ENCODE measurements around the gene CACNB4. TPM values are rescaled to one million over a fixed set of nuclear protein-coding genes. Genes with fewer than 3 reads are reported as not detected.
A peak's percentile ranks its signal among the peaks of the same experiment; 100 is the strongest.
"Not testable (repeated sequence)": the region's sequence is repeated elsewhere in the genome, so short reads cannot be mapped to it uniquely, and the experiment has no call there.

Gene CACNB4
- total RNA-seq, 3 donors from 2014 or later = 1.6 to 17.7 (median 11.5) TPM

- H3K9me3 ChIP-seq = no peaks in the 10 kb centered on the region
- intact Hi-C loops (cut with DNase I; ENCODE audit: low total_unique reads) = no loop called here
These were observed 152.5 kb downstream of the CACNB4 start for GRCh38 chr2:151946250-151946884.

GRCh38 chr2:151945602-151946001 lies 153.2 kb downstream of the CACNB4 start:
- Histone ChIP-seq H3K27me3 (no peaks in the 10 kb centered on the region), H3K27ac (no peak overlapping the region), H3K9me3 (no peaks in the 10 kb centered on the region), H3K4me3 (no peak overlapping the region), H3K4me1 (no peaks in the 10 kb centered on the region), H3K36me3 (no peaks in the 10 kb centered on the region)
- TF ChIP-seq POLR2AphosphoS5 (IDR thresholded peaks at IDR 0.05) = no peak
- no peak for TF ChIP-seq POLR2A (IDR thresholded peaks at IDR 0.05)
- TF ChIP-seq CTCF (IDR thresholded peaks at IDR 0.05) = no peak
- intact Hi-C loops (cut with DNase I; ENCODE audit: low total_unique reads) = no loop called here
- DNase-seq (ENCODE audit: low spot score in 2 of 2) = no peak

More at GRCh38 chr2:151946250-151946884, 152.5 kb downstream of the CACNB4 start:
- Histone ChIP-seq H3K27me3 (no peaks in the 10 kb centered on the region), H3K36me3 (no peaks in the 10 kb centered on the region), H3K4me3 (no peak overlapping the region), H3K27ac (peak overlapping the region in 1 of 2 donors; percentile 29), H3K4me1 (no peaks in the 10 kb centered on the region)
- TF ChIP-seq POLR2AphosphoS5 (IDR thresholded peaks at IDR 0.05) = no peak
- TF ChIP-seq CTCF (IDR thresholded peaks at IDR 0.05) = no peak
- DNase-seq (ENCODE audit: low spot score in 2 of 2) = no peak

GRCh38 chr2:151945186-151945585 lies 153.7 kb downstream of the CACNB4 start:
- intact Hi-C loops (cut with DNase I; ENCODE audit: low total_unique reads) = no loop called here
- no peaks in the 10 kb centered on the region for H3K36me3 ChIP-seq
- peak in 1 of 2 donors; percentile 46 for DNase-seq (ENCODE audit: low spot score in 2 of 2)
- H3K4me3 ChIP-seq = no peak overlapping the region
- TF ChIP-seq POLR2AphosphoS5 (IDR thresholded peaks at IDR 0.05) (no peak), CTCF (IDR thresholded peaks at IDR 0.05) (no peak), POLR2A (IDR thresholded peaks at IDR 0.05) (no peak)
- H3K27ac ChIP-seq = no peak overlapping the region
- no peaks in the 10 kb centered on the region for H3K4me1 ChIP-seq
- H3K27me3 ChIP-seq = no peaks in the 10 kb centered on the region
- no peaks in the 10 kb centered on the region for H3K9me3 ChIP-seq

DNA sequence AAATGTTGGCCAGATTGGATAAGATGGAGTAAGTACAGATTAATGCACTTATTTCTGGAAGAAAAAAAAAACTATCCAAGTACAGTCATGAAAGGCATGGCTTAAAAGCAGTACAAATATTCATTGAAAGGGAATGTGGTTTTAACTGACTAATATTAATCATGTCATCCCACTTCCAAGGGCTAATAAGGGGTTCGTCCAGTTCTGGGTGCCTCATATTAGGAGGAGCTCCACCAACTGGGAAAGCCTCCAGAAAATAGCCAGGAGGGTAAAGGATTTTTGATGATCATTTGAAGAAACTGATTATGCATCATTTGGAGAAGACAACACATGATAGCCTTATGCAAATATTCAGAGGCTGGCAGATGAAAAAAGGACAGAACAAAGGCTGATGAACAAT lies 155.4 kb downstream of the CACNB4 start:
- TF ChIP-seq POLR2A (IDR thresholded peaks at IDR 0.05) (no peak), CTCF (IDR thresholded peaks at IDR 0.05) (no peak)
- Histone ChIP-seq H3K4me1 (no peaks in the 10 kb centered on the region), H3K36me3 (no peaks in the 10 kb centered on the region), H3K9me3 (no peaks in the 10 kb centered on the region), H3K27ac (no peak overlapping the region), H3K27me3 (no peaks in the 10 kb centered on the region), H3K4me3 (no peak overlapping the region)
- intact Hi-C loops (cut with DNase I; ENCODE audit: low total_unique reads) = no loop called here
- DNase-seq (ENCODE audit: low spot score in 2 of 2) = no peak

DNA sequence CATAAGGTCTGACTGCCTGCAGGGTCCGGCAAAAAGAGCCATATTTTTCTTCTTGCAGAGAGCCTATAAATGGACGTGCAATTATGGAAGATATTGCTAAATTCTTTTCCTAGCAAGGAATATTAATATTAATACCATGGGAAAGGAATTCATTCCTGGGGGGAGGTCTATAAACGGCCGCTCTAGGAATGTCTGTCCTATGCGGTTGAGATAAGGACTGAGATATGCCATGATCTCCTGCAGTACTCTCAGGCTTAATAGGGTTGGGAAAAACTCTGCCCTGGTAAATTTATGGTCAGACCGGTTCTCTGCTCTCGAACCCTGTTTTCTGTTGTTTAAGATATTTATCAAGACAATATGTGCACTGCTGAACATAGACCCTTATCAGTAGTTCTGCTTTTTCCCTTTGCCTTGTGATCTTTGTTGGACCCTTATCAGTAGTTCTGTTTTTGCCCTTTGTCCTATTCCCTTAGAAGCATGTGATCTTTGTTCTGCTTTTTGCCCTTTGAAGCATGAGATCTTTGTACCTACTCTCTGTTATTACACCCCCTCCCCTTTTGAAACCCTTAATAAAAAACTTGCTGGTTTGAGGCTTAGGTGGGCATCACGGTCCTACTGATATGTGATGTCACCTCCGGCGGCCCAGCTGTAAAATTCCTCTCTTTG lies 156.2 kb downstream of the CACNB4 start:
- intact Hi-C loops (cut with DNase I; ENCODE audit: low total_unique reads); H3K9me3 ChIP-seq: not testable (repeated sequence)

More for the DNA sequence above, 156.2 kb downstream of the CACNB4 start:
- DNase-seq (ENCODE audit: low spot score in 2 of 2); H3K4me1 ChIP-seq; H3K27ac ChIP-seq; H3K36me3 ChIP-seq; H3K4me3 ChIP-seq; H3K27me3 ChIP-seq: not testable (repeated sequence)

Measured in breast epithelium (tissue), 4 donors.